Measurements from ENCODE around the gene ZNF544.

- no peak for TF ChIP-seq CTCF (IDR thresholded peaks at IDR 0.05)
- no peak for TF ChIP-seq POLR2A (IDR thresholded peaks at IDR 0.05)
Observed at GRCh38 chr19:58274771-58275201, 46.1 kb downstream of the ZNF544 start.
